Measurements from ENCODE around the gene LRP6.

DNA sequence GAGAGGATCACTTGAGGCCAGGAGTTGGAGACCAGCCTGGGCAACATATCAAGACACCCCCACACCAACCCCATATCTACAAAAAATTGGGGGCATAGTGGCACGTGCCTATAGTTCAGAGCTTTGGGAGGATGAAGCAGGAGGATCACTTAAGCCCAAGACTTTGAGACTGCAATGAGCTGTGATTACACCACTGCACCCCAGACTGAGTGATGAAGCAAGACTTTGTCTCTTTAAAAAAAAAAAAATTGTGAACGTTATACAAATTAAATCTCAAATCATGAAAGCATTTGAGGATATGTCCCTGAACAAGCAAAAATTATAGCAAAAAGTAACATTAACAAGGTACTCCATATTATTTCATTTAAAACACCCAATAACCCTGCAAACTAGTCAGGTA is 2.9 kb downstream of the LRP6 start:
- TF ChIP-seq, protein P1, sequence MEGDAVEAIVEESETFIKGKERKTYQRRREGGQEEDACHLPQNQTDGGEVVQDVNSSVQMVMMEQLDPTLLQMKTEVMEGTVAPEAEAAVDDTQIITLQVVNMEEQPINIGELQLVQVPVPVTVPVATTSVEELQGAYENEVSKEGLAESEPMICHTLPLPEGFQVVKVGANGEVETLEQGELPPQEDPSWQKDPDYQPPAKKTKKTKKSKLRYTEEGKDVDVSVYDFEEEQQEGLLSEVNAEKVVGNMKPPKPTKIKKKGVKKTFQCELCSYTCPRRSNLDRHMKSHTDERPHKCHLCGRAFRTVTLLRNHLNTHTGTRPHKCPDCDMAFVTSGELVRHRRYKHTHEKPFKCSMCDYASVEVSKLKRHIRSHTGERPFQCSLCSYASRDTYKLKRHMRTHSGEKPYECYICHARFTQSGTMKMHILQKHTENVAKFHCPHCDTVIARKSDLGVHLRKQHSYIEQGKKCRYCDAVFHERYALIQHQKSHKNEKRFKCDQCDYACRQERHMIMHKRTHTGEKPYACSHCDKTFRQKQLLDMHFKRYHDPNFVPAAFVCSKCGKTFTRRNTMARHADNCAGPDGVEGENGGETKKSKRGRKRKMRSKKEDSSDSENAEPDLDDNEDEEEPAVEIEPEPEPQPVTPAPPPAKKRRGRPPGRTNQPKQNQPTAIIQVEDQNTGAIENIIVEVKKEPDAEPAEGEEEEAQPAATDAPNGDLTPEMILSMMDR (IDR thresholded peaks at IDR 0.05 in 8 of 11, conservative IDR thresholded peaks at IDR 0.05 in 3 of 11): no peak
- TF ChIP-seq POLR2A (IDR thresholded peaks at IDR 0.05): no peak
- TF ChIP-seq POLR2AphosphoS5 (IDR thresholded peaks at IDR 0.05): no peak
